C4-2B (cell line): ENCODE measurements around the gene CHST9.

Experiments
- CTCF ChIP-seq: fragments of 450-650 bp; conservative IDR thresholded peaks from 2 replicates; pipeline ENCODE4 v1.5.1; 2017; ENCODE audit warnings: mild to moderate bottlenecking
- ZFX ChIP-seq: fragments of 450-650 bp; IDR thresholded peaks from 2 replicates; pipeline ENCODE4 v1.6.1; 2017

- TF ChIP-seq CTCF (no peak), ZFX (no peak)
Measured at GRCh38 chr18:27104743-27105142, 80.4 kb downstream of the CHST9 start.
